NB4 (cell line): ENCODE measurements around the gene HEMK1.

Source experiments
- TF ChIP-seq, protein P1 (sequence below): IDR thresholded peaks from one replicate; pipeline ENCODE4 v1.5.1; 2012; ENCODE audit warnings: low read depth, low read length
- TF ChIP-seq, protein P2 (sequence below): IDR thresholded peaks from 2 replicates; pipeline ENCODE4 v1.6.1; 2011; ENCODE audit warnings: low read depth, low read length

DNA sequence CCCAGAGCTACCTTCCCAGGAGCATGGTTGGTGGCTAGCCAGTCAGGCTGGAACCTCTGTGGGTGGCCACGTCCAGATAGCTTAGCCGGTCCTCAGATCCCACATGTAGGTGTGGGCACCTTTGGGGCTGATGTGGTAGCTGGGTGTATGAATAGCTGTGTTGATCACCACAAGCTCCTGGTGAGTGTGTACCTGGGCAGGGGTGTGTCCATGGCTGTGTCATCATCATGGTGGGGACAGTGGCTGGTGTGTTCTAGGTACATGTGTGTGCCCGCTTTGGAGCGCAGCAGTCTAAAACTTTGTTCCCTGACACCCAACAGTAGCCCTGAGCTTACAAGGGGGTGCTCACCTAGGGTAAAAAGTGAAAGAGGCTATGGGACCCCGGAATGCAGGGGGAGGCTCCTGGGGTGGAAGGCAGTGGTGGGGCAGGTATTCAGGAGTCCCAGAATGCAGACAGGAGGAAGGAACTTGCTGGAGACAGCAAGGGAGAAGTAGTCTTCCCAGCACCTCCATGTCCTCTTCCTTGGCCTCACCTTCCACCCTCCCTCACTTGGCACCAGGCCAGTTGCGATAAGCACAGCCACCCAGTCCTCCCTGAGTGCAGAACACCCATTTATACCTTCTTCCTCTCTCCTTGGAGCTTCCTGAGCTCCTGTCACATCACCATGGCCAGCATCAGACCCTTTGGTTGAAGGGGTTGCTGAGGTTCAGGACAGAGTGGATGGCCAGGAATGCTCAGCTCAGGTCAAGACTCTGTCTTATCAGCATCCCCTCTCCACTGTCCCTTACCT is 41.1 kb downstream of the HEMK1 start:
- TF ChIP-seq, protein P1, sequence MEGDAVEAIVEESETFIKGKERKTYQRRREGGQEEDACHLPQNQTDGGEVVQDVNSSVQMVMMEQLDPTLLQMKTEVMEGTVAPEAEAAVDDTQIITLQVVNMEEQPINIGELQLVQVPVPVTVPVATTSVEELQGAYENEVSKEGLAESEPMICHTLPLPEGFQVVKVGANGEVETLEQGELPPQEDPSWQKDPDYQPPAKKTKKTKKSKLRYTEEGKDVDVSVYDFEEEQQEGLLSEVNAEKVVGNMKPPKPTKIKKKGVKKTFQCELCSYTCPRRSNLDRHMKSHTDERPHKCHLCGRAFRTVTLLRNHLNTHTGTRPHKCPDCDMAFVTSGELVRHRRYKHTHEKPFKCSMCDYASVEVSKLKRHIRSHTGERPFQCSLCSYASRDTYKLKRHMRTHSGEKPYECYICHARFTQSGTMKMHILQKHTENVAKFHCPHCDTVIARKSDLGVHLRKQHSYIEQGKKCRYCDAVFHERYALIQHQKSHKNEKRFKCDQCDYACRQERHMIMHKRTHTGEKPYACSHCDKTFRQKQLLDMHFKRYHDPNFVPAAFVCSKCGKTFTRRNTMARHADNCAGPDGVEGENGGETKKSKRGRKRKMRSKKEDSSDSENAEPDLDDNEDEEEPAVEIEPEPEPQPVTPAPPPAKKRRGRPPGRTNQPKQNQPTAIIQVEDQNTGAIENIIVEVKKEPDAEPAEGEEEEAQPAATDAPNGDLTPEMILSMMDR, result no peak
- TF ChIP-seq, protein P2, sequence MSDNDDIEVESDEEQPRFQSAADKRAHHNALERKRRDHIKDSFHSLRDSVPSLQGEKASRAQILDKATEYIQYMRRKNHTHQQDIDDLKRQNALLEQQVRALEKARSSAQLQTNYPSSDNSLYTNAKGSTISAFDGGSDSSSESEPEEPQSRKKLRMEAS, result no peak
